Hematopoietic multipotent progenitor cell treated with erythropoietin and hydrocortisone succinate and interleukin-3 and kit ligand, for 6 days (in vitro differentiated cells): ENCODE data around the gene GAK.
"Not testable (repeated sequence)": the region's sequence is repeated elsewhere in the genome, so short reads cannot be mapped to it uniquely, and the experiment has no call there.

ENCODE experiments used
- DNase-seq: peaks from one replicate; pipeline ENCODE4 v3.0.0-alpha.2; 2015

Gene GAK

GRCh38 chr4:951594-952468 lies 19.7 kb upstream of the GAK start:
- DNase-seq = no peak

GRCh38 chr4:951186-951585 lies 19.1 kb upstream of the GAK start:
- DNase-seq = no peak

- DNase-seq = no peak
Observed at GRCh38 chr4:950136-951020, 18.3 kb upstream of the GAK start.

- no peak for DNase-seq
Observed at GRCh38 chr4:949656-950055, 17.5 kb upstream of the GAK start.

- no peak for DNase-seq
Observed at GRCh38 chr4:948936-949300, 16.8 kb upstream of the GAK start.

- no peak for DNase-seq
Observed at GRCh38 chr4:948101-948935, 16.2 kb upstream of the GAK start.

- DNase-seq = no peak
Observed at GRCh38 chr4:947491-947971, 15.4 kb upstream of the GAK start.

- no peak for DNase-seq
Observed at GRCh38 chr4:946517-947471, 14.7 kb upstream of the GAK start.

GRCh38 chr4:946103-946450 lies 14.0 kb upstream of the GAK start:
- DNase-seq = no peak

- DNase-seq = no peak
Observed at GRCh38 chr4:945274-946102, 13.4 kb upstream of the GAK start.

GRCh38 chr4:939508-939907 lies 7.4 kb upstream of the GAK start:
- DNase-seq = not testable (repeated sequence)

- no peak for DNase-seq
Observed at GRCh38 chr4:932713-933070, 576 bp upstream of the GAK start.

- DNase-seq = peak; percentile 32
Observed at GRCh38 chr4:931194-931959, 739 bp downstream of the GAK start.

- no peak for DNase-seq
Observed at GRCh38 chr4:930827-931193, 1.3 kb downstream of the GAK start.

- DNase-seq = peak; percentile 16
Observed at GRCh38 chr4:930028-930551, 2.0 kb downstream of the GAK start.

GRCh38 chr4:929096-929765 lies 2.9 kb downstream of the GAK start:
- no peak for DNase-seq

GRCh38 chr4:927566-927965 lies 4.5 kb downstream of the GAK start:
- DNase-seq = peak; percentile 13

GRCh38 chr4:926538-926937 lies 5.6 kb downstream of the GAK start:
- peak; percentile 26 for DNase-seq

- DNase-seq = no peak
Observed at GRCh38 chr4:925771-926500, 6.2 kb downstream of the GAK start.
